Skeletal muscle cell (primary cell): ENCODE results near the gene TLCD3B.

Experiments used
- DNase-seq: peaks from one replicate; pipeline ENCODE4 v3.0.0-alpha.2; 2010; ENCODE audit warnings: low read depth
- H3K4me3 ChIP-seq: 2 replicates; pipeline ENCODE4 v1.5.1; 2011; ENCODE audit warnings: low read depth, mild to moderate bottlenecking, control low read depth, low read length, moderate library complexity

TLCD3B gene

DNA sequence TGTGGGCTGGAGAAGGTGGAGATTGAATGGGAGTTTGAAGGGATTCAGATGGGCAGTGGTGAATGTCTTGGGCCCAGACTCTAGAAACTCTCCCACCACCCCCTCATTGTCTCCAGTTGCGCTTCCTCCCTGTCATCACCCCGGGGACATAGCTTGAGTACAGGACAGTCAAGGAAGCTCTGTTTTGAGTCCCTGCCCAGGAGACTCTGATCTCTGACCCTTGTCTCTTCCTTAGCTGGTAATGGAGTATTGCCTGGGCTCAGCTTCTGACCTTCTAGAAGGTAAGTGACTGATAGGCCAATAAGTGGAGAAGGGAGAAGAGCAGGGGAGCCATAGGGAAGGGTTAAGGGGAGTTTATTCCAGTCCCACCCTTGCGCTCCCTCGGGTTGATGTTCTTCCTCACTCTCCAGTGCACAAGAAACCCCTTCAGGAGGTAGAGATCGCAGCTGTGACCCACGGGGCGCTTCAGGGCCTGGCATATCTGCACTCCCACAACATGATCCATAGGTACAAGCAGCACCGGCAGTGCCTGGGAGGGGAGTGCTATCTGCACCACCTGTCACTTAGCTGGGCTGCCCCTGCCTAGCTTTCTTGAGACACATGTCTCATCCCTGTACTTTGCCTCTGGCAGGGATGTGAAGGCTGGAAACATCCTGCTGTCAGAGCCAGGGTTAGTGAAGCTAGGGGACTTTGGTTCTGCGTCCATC, 52.4 kb downstream of the TLCD3B start:
- DNase-seq: no peak
- no peak overlapping the region for H3K4me3 ChIP-seq

DNA sequence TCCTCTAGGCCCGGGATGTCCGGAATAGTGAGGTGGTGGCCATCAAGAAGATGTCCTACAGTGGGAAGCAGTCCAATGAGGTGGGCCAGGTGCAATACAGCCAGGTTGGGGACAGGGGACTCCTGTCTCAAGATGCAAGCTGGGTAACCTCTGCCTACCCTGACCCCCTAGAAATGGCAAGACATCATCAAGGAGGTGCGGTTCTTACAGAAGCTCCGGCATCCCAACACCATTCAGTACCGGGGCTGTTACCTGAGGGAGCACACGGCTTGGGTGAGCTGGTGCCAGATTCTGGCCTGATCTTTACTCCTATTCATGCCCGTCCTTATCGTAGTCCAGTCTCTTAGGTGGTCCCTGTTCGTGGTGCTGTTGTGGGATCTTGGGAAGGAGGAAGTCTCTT, 53.0 kb downstream of the TLCD3B start:
- no peak overlapping the region for H3K4me3 ChIP-seq
- DNase-seq: no peak

DNA sequence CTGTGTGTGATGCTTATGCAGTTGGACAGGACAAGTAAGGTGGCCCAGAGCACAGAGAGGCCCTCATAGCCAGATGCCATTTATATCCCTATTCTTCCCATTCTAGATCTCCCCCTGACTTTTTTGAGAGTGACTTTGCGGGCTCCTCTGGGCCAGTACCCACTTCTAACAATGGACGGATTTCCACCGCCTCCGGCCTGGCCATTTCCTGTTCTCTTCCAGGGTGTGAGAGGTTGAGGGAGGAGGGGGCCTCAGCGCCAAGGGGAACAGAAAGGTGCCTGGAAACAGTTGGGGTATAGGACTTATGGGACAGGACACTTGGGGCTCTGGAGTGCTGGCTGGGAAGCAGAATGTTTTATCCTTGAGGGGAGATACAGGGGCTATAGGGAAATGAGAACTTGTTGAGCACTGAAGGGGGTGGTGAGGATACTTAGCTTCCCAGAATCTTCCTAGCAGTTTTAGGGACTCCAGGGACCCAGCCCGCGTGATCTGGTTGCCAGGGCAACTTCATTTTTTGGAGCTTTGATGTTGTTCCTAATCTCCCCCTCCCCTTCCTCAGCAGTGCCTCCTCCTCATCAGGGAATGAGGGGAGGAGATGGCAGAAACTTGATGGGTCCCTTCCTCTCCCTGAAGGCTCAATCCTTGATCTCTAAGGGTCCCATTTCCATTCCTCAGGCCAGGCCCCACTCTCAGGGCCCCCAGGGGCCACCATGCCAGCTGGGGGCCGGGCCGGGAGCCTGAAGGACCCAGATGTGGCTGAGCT, 53.8 kb downstream of the TLCD3B start:
- H3K4me3 ChIP-seq: no peak overlapping the region
- DNase-seq: no peak

DNA sequence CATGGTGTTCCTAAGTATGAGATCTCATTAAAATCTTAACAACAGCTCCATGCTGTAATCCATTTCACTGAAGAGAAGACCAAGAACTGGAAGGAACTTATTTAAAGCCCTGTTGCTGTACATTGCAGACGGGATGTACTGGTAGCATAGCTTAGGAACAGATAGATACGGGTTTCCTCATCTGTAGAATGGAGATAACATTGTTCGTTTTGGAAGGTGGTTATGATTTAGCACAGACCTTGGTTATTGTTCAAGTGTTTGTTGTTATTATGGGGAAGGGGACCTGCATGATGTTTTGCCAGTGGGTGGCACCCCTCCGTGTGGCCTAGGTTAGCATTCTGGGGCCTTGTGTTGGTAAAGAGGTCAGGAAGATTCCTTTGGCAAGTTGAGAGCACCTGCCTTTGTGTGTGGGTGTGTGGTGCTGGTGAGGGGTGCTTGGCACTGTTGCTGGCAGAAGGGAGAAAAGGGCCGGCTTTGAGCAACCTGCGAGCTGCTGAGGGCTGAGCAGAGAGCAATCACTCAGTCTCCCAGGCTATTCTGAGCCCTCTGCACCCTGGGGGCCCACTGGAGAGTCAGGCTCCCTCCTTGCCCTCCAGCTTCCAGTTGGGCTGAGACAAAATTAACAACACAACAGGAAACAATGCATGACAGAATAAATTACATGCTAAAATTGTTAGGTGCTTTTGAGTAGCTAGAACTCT, 55.1 kb downstream of the TLCD3B start:
- no peak for DNase-seq
- peak overlapping the region; percentile 94 for H3K4me3 ChIP-seq

DNA sequence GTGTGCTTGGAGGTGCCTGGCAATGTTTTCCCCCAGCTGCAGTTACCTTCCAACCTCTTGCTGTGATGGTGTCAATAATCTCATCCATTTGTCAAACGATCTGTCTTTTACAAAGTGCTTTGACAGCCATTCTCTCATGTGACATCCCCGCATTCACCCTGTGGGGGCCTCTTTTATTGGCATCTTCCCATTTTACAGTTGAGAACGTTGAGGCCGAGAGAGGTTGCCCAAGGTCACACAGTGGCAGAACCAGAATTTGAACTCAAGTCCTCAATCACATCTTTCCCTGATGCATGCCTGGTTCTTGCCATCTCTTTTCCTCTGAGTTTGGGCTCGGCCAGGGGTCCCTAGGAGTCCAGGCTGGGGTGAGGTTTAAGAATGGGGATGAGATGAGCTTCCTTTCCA, 55.9 kb downstream of the TLCD3B start:
- peak overlapping the region; percentile 94 for H3K4me3 ChIP-seq

More for the DNA sequence above, 55.9 kb downstream of the TLCD3B start:
- DNase-seq: no peak
